HepG2 (cell line): ENCODE results near the gene TSPAN9. TPM values are rescaled to one million over a fixed set of nuclear protein-coding genes. Genes with fewer than 3 reads are reported as not detected.

Source experiments
- ATAC-seq: fragments of 200-7000 bp; cut with Tn5 transposase; 3 replicates; pipeline ENCODE4 v1.9.1; 2020; ENCODE audit warnings: mild to moderate bottlenecking, moderate library complexity
- BruUV-seq: library from RNA; stranded (reverse); fragments of 400-500 nt; replicated peaks from 2 replicates; lab custom pipeline; 2021; lab: Mats Ljungman, UMichigan
- CTCF ChIA-PET: fragments of 300-600 bp; formaldehyde crosslinking; extraction: SDS; loops from one replicate; lab custom pipeline; 2021; ENCODE audit warnings: low total read pairs, inconsistent platforms, low intra/inter-chr PET ratio; lab: Yijun Ruan, JAX
- POLR2A ChIA-PET: fragments of 350-600 bp; sonication (Branson Sonifier 250); formaldehyde crosslinking; loops from one replicate; lab custom pipeline; 2020; ENCODE audit warnings: antibody characterized with exemption, inconsistent platforms; lab: Yijun Ruan, JAX
- DNase-seq: peaks from one replicate; pipeline ENCODE4 v3.0.0-alpha.2; 2015; ENCODE audit warnings: low spot score
- FAIRE-seq: peaks from 3 replicates; lab custom pipeline; 2011; peaks lifted over from hg19 to GRCh38; lab: Jason Lieb, UNC
- H2AFZ ChIP-seq: one replicate; pipeline ENCODE4 v1.6.1; 2011; ENCODE audit warnings: low read length, inconsistent platforms
- H3K27ac ChIP-seq: fragments of 300-600 bp; 3 replicates; pipeline ENCODE4 v1.8.0; 2011; ENCODE audit warnings: mixed run types, mild to moderate bottlenecking, mixed read lengths, low read length, inconsistent platforms; ENCODE audit not compliant: insufficient read depth; ENCODE audit errors: extremely low read length
- H3K27me3 ChIP-seq, 2 experiments: fragments of 200-600 bp in 1 of 2; 2 replicates in 1 of 2; 3 replicates in 1 of 2; pipeline versions ENCODE4 v1.6.0 to v1.8.0; 2011; ENCODE audit warnings: low read length in 2 of 2, mild to moderate bottlenecking in 2 of 2, moderate library complexity in 2 of 2, inconsistent platforms in 1 of 2; ENCODE audit not compliant: insufficient read depth in 2 of 2, control insufficient read depth in 1 of 2
- H3K36me3 ChIP-seq, 2 experiments: fragments of 200-600 bp in 1 of 2; replicated peaks in 1 of 2; 2 replicates in 1 of 2; 3 replicates in 1 of 2; pipeline versions ENCODE4 v1.5.1 to v1.8.0; 2011; ENCODE audit warnings: low read length in 2 of 2, inconsistent platforms in 1 of 2; ENCODE audit not compliant: insufficient read depth in 2 of 2, control insufficient read depth in 1 of 2
- H3K4me1 ChIP-seq: 2 replicates; pipeline ENCODE4 v1.5.1; 2012; ENCODE audit warnings: low read length, inconsistent platforms; ENCODE audit not compliant: insufficient read depth
- H3K4me2 ChIP-seq: 2 replicates; pipeline ENCODE4 v1.6.0; 2011; ENCODE audit warnings: low read depth, low read length, inconsistent platforms
- H3K4me3 ChIP-seq, 3 experiments: fragments of 200-600 bp in 1 of 3; sonication (generic), shearing (Covaris generic) in 1 of 3; replicated peaks in 1 of 3; 2 replicates each; pipeline ENCODE4 v1.5.1; 2011 to 2016; ENCODE audit warnings: low read length in 3 of 3, inconsistent platforms in 2 of 3, low read depth in 2 of 3, mild to moderate bottlenecking in 2 of 3, control low read depth in 1 of 3, mixed read lengths in 1 of 3; ENCODE audit not compliant: insufficient read depth in 1 of 3
- H3K79me2 ChIP-seq: one replicate; pipeline ENCODE4 v1.6.1; 2011; ENCODE audit warnings: low read length, inconsistent platforms; ENCODE audit not compliant: insufficient read depth
- H3K9ac ChIP-seq: 2 replicates; pipeline ENCODE4 v1.6.0; 2011; ENCODE audit warnings: mild to moderate bottlenecking, low read depth, low read length, inconsistent platforms; ENCODE audit not compliant: insufficient read depth
- H3K9me3 ChIP-seq: 2 replicates; pipeline ENCODE4 v1.5.1; 2012; ENCODE audit warnings: mild to moderate bottlenecking, low read length
- H4K20me1 ChIP-seq: 2 replicates; pipeline ENCODE4 v1.6.0; 2011; ENCODE audit warnings: inconsistent platforms, mild to moderate bottlenecking, low read length, moderate library complexity; ENCODE audit not compliant: insufficient read depth
- BRD4 ChIP-seq: sonication (generic); formaldehyde crosslinking; IDR thresholded peaks from 2 replicates; pipeline ENCODE4 v1.4.0; 2020; ENCODE audit warnings: missing genetic modification reagents
- KDM5B ChIP-seq: sonication (generic); formaldehyde crosslinking; IDR thresholded peaks from 2 replicates; pipeline ENCODE4 v1.4.0; 2020; ENCODE audit warnings: missing genetic modification reagents, mild to moderate bottlenecking, borderline replicate concordance
- PHF21A ChIP-seq: sonication (generic); formaldehyde crosslinking; IDR thresholded peaks from 2 replicates; pipeline ENCODE4 v1.5.0; 2020; ENCODE audit warnings: mild to moderate bottlenecking, missing genetic modification reagents
- PRMT3 ChIP-seq: sonication (generic); formaldehyde crosslinking; IDR thresholded peaks from 2 replicates; pipeline ENCODE4 v1.8.1; 2022; ENCODE audit warnings: low read depth, mild to moderate bottlenecking, moderate library complexity, missing genetic modification reagents, borderline replicate concordance
- SAP130 ChIP-seq: IDR thresholded peaks from 2 replicates; pipeline ENCODE4 v1.6.1; 2016; ENCODE audit warnings: low read depth
- ZNF670 ChIP-seq: sonication (generic); formaldehyde crosslinking; IDR thresholded peaks from 2 replicates; pipeline ENCODE4 v1.8.0; 2022; ENCODE audit warnings: mild to moderate bottlenecking, missing genetic modification reagents, borderline replicate concordance
- WGBS: methylation state at CpG from one replicate; pipeline ENCODE4 v1.1.6; 2017; ENCODE audit warnings: low lambda C conversion rate; 5-methylcytosine and 5-hydroxymethylcytosine counted together
- in situ Hi-C: cut with HindIII; loops from 2 replicates; pipeline ENCODE4 v1.10.0; 2017; ENCODE audit warnings: low pct_unique_long_range_greater_than_20kb; ENCODE audit not compliant: extremely low pct_ligation_motif_present
- intact Hi-C: fragments of 100-400 bp; cut with micrococcal nuclease; formaldehyde crosslinking; loops from one replicate; pipeline ENCODE4 v1.10.0; 2022; ENCODE audit not compliant: unreplicated experiment
- polyA plus RNA-seq, 8 experiments: library from polyadenylated mRNA; depleted of rRNA in 3 of 8; stranded (reverse) in 7 of 8; unstranded in 1 of 8; fragments of >200 nt; fragmentation: Illumina TruSeq in 4 of 8; extraction: Trizol in 4 of 8; gene quantifications; 2 replicates each; pipeline versions ENCODE4 v1.2.1 to v1.2.3, GENCODE V29; 2011 to 2016; ENCODE audit warnings: low read depth in 4 of 8, missing spikeins in 1 of 8, mixed read lengths in 1 of 8; ENCODE audit not compliant: insufficient read depth in 1 of 8
- total RNA-seq, 5 experiments: library from RNA; depleted of rRNA; stranded (reverse); fragments of >200 nt; fragmentation: Illumina TruSeq; extraction: Trizol; gene quantifications; 2 replicates each; pipeline ENCODE4 v1.2.3, GENCODE V29; 2016; ENCODE audit warnings: low read depth in 1 of 5
- TF ChIP-seq, protein P1 (sequence below): IDR thresholded peaks from 2 replicates; pipeline ENCODE4 v1.6.1; 2012; ENCODE audit warnings: inconsistent platforms
- TF ChIP-seq, protein P2 (sequence below): sonication (generic); formaldehyde crosslinking; IDR thresholded peaks from 2 replicates; pipeline ENCODE4 v1.4.0; 2020; ENCODE audit warnings: missing genetic modification reagents
- TF ChIP-seq, protein P3 (sequence below): sonication (generic); formaldehyde crosslinking; IDR thresholded peaks from 2 replicates; pipeline ENCODE4 v1.9.0; 2022; ENCODE audit warnings: low read depth, missing genetic modification reagents
- TF ChIP-seq, protein P4 (sequence below): sonication (generic); formaldehyde crosslinking; IDR thresholded peaks from 2 replicates; pipeline ENCODE4 v1.5.0; 2020; ENCODE audit warnings: mild to moderate bottlenecking, missing genetic modification reagents, borderline replicate concordance
- TF ChIP-seq, protein P5 (sequence below): sonication (generic); formaldehyde crosslinking; IDR thresholded peaks from 2 replicates; pipeline ENCODE4 v1.5.1; 2020; ENCODE audit warnings: mild to moderate bottlenecking, moderate library complexity, missing genetic modification reagents

The TSPAN9 gene
- total and polyA plus RNA-seq, 2 of the 13 experiments (the other 11 are each of a cell fraction or from before 2014, with no cell fraction given) = 18.1 to 42.3 TPM

DNA sequence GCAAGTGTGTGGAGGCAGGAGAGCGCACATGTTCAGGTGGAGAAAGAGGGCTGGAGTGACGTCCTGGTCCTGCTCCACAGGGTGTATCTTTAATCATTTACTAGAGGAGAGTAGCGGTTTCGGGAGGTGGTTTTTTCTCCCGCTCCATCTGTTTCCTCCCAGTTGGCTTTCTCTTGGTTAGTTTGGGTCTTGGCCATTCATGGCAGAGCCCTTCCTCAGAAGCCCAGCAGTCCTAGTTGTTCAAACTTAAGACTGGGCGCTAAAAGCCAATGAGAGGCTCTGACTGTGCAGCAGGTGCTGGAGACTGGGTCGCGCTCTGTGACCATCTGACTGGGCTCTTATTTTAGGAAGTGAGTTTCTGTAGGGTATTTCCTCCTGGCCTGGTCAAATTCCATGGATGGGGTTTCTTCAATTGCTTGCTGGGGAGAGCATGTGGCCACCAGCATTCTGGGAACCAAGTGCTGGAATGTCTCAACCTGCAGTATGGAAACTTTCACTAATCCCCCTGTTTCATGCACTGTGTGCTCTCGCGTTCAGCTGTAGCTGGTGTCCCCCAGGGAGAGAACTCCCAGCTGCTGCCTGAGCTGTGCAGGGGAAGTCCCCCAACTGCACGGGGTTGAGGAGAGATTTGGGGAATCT, 27.4 kb upstream of the TSPAN9 start:
- no TSS peak for BruUV-seq
- FAIRE-seq (peak; percentile 26), DNase-seq (no peak), ATAC-seq (peak; percentile 72)
- H2AFZ ChIP-seq = no peak overlapping the region
- no peak overlapping the region for H3K27ac ChIP-seq
- TF ChIP-seq, protein P1, sequence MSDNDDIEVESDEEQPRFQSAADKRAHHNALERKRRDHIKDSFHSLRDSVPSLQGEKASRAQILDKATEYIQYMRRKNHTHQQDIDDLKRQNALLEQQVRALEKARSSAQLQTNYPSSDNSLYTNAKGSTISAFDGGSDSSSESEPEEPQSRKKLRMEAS = peak; percentile 47; the same call in 1 of the 2 replicates
- no peak for TF ChIP-seq BRD4 (CRISPR knock-in tag)
- TF ChIP-seq, protein P2, sequence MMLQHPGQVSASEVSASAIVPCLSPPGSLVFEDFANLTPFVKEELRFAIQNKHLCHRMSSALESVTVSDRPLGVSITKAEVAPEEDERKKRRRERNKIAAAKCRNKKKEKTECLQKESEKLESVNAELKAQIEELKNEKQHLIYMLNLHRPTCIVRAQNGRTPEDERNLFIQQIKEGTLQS (CRISPR knock-in tag) = no peak
- TF ChIP-seq PHF21A (CRISPR knock-in tag) = 0 out of 2 replicates have a peak, but pooled peaks have one; percentile 29
- peak; percentile 53; the same call in 1 of the 2 replicates for TF ChIP-seq ZNF670 (CRISPR knock-in tag)
- TF ChIP-seq, protein P3, sequence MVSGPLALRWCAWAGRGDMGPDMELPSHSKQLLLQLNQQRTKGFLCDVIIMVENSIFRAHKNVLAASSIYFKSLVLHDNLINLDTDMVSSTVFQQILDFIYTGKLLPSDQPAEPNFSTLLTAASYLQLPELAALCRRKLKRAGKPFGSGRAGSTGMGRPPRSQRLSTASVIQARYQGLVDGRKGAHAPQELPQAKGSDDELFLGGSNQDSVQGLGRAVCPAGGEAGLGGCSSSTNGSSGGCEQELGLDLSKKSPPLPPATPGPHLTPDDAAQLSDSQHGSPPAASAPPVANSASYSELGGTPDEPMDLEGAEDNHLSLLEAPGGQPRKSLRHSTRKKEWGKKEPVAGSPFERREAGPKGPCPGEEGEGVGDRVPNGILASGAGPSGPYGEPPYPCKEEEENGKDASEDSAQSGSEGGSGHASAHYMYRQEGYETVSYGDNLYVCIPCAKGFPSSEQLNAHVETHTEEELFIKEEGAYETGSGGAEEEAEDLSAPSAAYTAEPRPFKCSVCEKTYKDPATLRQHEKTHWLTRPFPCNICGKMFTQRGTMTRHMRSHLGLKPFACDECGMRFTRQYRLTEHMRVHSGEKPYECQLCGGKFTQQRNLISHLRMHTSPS (CRISPR knock-in tag) = no peak
- peak; percentile 25; the same call in 1 of the 2 replicates for TF ChIP-seq KDM5B (CRISPR knock-in tag)
- TF ChIP-seq PRMT3 (CRISPR knock-in tag) = no peak
- TF ChIP-seq, protein P4, sequence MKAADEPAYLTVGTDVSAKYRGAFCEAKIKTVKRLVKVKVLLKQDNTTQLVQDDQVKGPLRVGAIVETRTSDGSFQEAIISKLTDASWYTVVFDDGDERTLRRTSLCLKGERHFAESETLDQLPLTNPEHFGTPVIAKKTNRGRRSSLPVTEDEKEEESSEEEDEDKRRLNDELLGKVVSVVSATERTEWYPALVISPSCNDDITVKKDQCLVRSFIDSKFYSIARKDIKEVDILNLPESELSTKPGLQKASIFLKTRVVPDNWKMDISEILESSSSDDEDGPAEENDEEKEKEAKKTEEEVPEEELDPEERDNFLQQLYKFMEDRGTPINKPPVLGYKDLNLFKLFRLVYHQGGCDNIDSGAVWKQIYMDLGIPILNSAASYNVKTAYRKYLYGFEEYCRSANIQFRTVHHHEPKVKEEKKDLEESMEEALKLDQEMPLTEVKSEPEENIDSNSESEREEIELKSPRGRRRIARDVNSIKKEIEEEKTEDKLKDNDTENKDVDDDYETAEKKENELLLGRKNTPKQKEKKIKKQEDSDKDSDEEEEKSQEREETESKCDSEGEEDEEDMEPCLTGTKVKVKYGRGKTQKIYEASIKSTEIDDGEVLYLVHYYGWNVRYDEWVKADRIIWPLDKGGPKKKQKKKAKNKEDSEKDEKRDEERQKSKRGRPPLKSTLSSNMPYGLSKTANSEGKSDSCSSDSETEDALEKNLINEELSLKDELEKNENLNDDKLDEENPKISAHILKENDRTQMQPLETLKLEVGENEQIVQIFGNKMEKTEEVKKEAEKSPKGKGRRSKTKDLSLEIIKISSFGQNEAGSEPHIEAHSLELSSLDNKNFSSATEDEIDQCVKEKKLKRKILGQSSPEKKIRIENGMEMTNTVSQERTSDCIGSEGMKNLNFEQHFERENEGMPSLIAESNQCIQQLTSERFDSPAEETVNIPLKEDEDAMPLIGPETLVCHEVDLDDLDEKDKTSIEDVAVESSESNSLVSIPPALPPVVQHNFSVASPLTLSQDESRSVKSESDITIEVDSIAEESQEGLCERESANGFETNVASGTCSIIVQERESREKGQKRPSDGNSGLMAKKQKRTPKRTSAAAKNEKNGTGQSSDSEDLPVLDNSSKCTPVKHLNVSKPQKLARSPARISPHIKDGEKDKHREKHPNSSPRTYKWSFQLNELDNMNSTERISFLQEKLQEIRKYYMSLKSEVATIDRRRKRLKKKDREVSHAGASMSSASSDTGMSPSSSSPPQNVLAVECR = 0 out of 2 replicates have a peak, but pooled peaks have one; percentile 44
- TF ChIP-seq SAP130 = peak; percentile 14; the same call in 1 of the 2 replicates
- TF ChIP-seq, protein P5, sequence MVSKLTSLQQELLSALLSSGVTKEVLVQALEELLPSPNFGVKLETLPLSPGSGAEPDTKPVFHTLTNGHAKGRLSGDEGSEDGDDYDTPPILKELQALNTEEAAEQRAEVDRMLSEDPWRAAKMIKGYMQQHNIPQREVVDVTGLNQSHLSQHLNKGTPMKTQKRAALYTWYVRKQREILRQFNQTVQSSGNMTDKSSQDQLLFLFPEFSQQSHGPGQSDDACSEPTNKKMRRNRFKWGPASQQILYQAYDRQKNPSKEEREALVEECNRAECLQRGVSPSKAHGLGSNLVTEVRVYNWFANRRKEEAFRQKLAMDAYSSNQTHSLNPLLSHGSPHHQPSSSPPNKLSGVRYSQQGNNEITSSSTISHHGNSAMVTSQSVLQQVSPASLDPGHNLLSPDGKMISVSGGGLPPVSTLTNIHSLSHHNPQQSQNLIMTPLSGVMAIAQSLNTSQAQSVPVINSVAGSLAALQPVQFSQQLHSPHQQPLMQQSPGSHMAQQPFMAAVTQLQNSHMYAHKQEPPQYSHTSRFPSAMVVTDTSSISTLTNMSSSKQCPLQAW (CRISPR knock-in tag) = peak; percentile 12
- H4K20me1 ChIP-seq = no peaks in the 10 kb centered on the region
- H3K36me3 ChIP-seq = no peaks in the 10 kb centered on the region
- intact Hi-C loops (no loop called here), in situ Hi-C loops (no loop called here)
- CTCF ChIA-PET = no interaction called here
- H3K4me2 ChIP-seq = peak overlapping the region; percentile 60
- H3K4me3 ChIP-seq = peak overlapping the region in 1 of 3 experiments; percentile 37; a peak in 1 of 6 replicates
- H3K9me3 ChIP-seq = no peaks in the 10 kb centered on the region
- no peaks in the 10 kb centered on the region; a peak in 2 of 5 replicates for H3K27me3 ChIP-seq
- WGBS = 17% methylated on average over 7 of the region's 11 CpGs
- H3K9ac ChIP-seq = no peak overlapping the region
- POLR2A ChIA-PET = no interaction called here
- no peaks in the 10 kb centered on the region for H3K79me2 ChIP-seq
- H3K4me1 ChIP-seq = peaks cover 29% of the 10 kb centered on the region
